Trophoblast cell (in vitro differentiated cells and primary cell): ENCODE measurements around the gene KIAA0232.
A peak's percentile ranks its signal among the peaks of the same experiment; 100 is the strongest.

ENCODE experiments used
- DNase-seq, 2 donors: peaks; one replicate each; pipeline ENCODE4 v3.0.0-alpha.2; 2016
- H2AFZ ChIP-seq: 2 replicates; pipeline ENCODE4 v1.6.1; 2013; ENCODE audit warnings: low read length, moderate library complexity, mild to moderate bottlenecking; ENCODE audit not compliant: insufficient read depth, poor library complexity
- H2AK5ac ChIP-seq: 2 replicates; pipeline ENCODE4 v1.6.1; 2013; ENCODE audit warnings: mild to moderate bottlenecking, low read length
- H2BK120ac ChIP-seq: 2 replicates; pipeline ENCODE4 v1.6.1; 2013; ENCODE audit warnings: low read length, mild to moderate bottlenecking, moderate library complexity; ENCODE audit not compliant: insufficient read depth, poor library complexity
- H2BK12ac ChIP-seq: 2 replicates; pipeline ENCODE4 v1.6.1; 2013; ENCODE audit warnings: mild to moderate bottlenecking, low read length, moderate library complexity
- H2BK5ac ChIP-seq: 2 replicates; pipeline ENCODE4 v1.6.1; 2013; ENCODE audit warnings: low read length, low read depth, moderate library complexity, mild to moderate bottlenecking; ENCODE audit not compliant: poor library complexity
- H3K14ac ChIP-seq: 2 replicates; pipeline ENCODE4 v1.6.1; 2013; ENCODE audit warnings: mild to moderate bottlenecking, low read length
- H3K18ac ChIP-seq: 2 replicates; pipeline ENCODE4 v1.6.1; 2013; ENCODE audit warnings: mild to moderate bottlenecking, low read length
- H3K23ac ChIP-seq: 2 replicates; pipeline ENCODE4 v1.6.1; 2013; ENCODE audit warnings: low read length
- H3K27ac ChIP-seq: 2 replicates; pipeline ENCODE4 v1.5.1; 2013; ENCODE audit warnings: low read depth, mild to moderate bottlenecking, inconsistent platforms, low read length, moderate library complexity
- H3K27me3 ChIP-seq: 2 replicates; pipeline ENCODE4 v1.6.1; 2013; ENCODE audit warnings: inconsistent platforms, mild to moderate bottlenecking, low read length, moderate library complexity; ENCODE audit not compliant: insufficient read depth
- H3K36me3 ChIP-seq, 2 experiments: 1 replicate in 1 of 2; 2 replicates in 1 of 2; pipeline ENCODE4 v1.6.1; 2013; ENCODE audit warnings: low read length in 2 of 2, mild to moderate bottlenecking in 2 of 2, moderate library complexity in 1 of 2; ENCODE audit not compliant: insufficient read depth in 2 of 2, control insufficient read depth in 1 of 2
- H3K4ac ChIP-seq: 2 replicates; pipeline ENCODE4 v1.6.1; 2013; ENCODE audit warnings: low read depth, mild to moderate bottlenecking, low read length, moderate library complexity
- H3K4me1 ChIP-seq, 2 experiments: 1 replicate in 1 of 2; 2 replicates in 1 of 2; pipeline ENCODE4 v1.6.1; 2013; ENCODE audit warnings: low read length in 2 of 2, mild to moderate bottlenecking in 2 of 2, moderate library complexity in 1 of 2; ENCODE audit not compliant: insufficient read depth in 2 of 2, control insufficient read depth in 1 of 2
- H3K4me2 ChIP-seq: 2 replicates; pipeline ENCODE4 v1.6.1; 2013; ENCODE audit warnings: inconsistent platforms, mild to moderate bottlenecking, low read length, moderate library complexity
- H3K4me3 ChIP-seq: 2 replicates; pipeline ENCODE4 v1.5.1; 2013; ENCODE audit warnings: mild to moderate bottlenecking, low read depth, low read length, inconsistent platforms
- H3K79me1 ChIP-seq: one replicate; pipeline ENCODE4 v1.6.1; 2013; ENCODE audit warnings: low read length
- H3K79me2 ChIP-seq: 2 replicates; pipeline ENCODE4 v1.6.1; 2013; ENCODE audit warnings: low read length, mild to moderate bottlenecking; ENCODE audit not compliant: control insufficient read depth, insufficient read depth, poor library complexity
- H3K9ac ChIP-seq: 2 replicates; pipeline ENCODE4 v1.6.1; 2013; ENCODE audit warnings: mild to moderate bottlenecking, low read length
- H3K9me3 ChIP-seq: 2 replicates; pipeline ENCODE4 v1.6.1; 2013; ENCODE audit warnings: low read depth, mild to moderate bottlenecking, control low read depth, inconsistent platforms, low read length; ENCODE audit not compliant: insufficient read depth
- H4K12ac ChIP-seq: 2 replicates; pipeline ENCODE4 v1.6.1; 2013; ENCODE audit warnings: low read depth, mild to moderate bottlenecking, low read length, moderate library complexity
- H4K8ac ChIP-seq: 2 replicates; pipeline ENCODE4 v1.6.1; 2013; ENCODE audit warnings: low read depth, mild to moderate bottlenecking, low read length, moderate library complexity
- H4K91ac ChIP-seq: one replicate; pipeline ENCODE4 v1.6.1; 2013; ENCODE audit warnings: low read depth, mild to moderate bottlenecking, low read length, moderate library complexity
- WGBS: extraction: QIAGEN DNeasy Blood & Tissue Kit; methylation state at CpG from one replicate; pipeline ENCODE4 v1.1.7; 2013; ENCODE audit warnings: missing lambda C conversion rate; ENCODE audit not compliant: insufficient read length, insufficient coverage; ENCODE audit errors: extremely low coverage; 5-methylcytosine and 5-hydroxymethylcytosine counted together

KIAA0232 gene

GRCh38 chr4:6747294-6748051 is 35.1 kb upstream of the KIAA0232 start:
- peaks cover 2% of the 10 kb centered on the region for H3K79me1 ChIP-seq
- H3K23ac ChIP-seq: no peak overlapping the region
- no peak overlapping the region for H3K18ac ChIP-seq
- H3K9ac ChIP-seq: no peak overlapping the region
- no peak overlapping the region for H2BK12ac ChIP-seq
- H3K4me2 ChIP-seq: no peak overlapping the region
- no peaks in the 10 kb centered on the region for H3K36me3 ChIP-seq
- H2AK5ac ChIP-seq: no peak overlapping the region
- no peak overlapping the region for H4K12ac ChIP-seq
- no peak for DNase-seq
- H3K27me3 ChIP-seq: no peaks in the 10 kb centered on the region
- H3K4ac ChIP-seq: no peak overlapping the region
- no peak overlapping the region for H2BK5ac ChIP-seq
- H3K4me1 ChIP-seq: peaks cover 0 to 15% of the 10 kb centered on the region in 2 experiments
- no CpG with 5 or more reads among the region's 11 CpGs for WGBS
- H3K79me2 ChIP-seq: no peaks in the 10 kb centered on the region
- H2BK120ac ChIP-seq: peak overlapping the region; percentile 18
- no peak overlapping the region for H2AFZ ChIP-seq
- no peak overlapping the region for H3K27ac ChIP-seq
- no peak overlapping the region for H3K14ac ChIP-seq
- no peak overlapping the region for H4K91ac ChIP-seq
- H3K4me3 ChIP-seq: no peak overlapping the region
- H4K8ac ChIP-seq: no peak overlapping the region
- no peaks in the 10 kb centered on the region for H3K9me3 ChIP-seq

GRCh38 chr4:6748286-6748685 is 34.2 kb upstream of the KIAA0232 start:
- no peak overlapping the region for H3K4me3 ChIP-seq
- no peak overlapping the region for H3K9ac ChIP-seq
- H4K12ac ChIP-seq: no peak overlapping the region
- H3K79me1 ChIP-seq: peaks cover 5% of the 10 kb centered on the region
- H3K79me2 ChIP-seq: no peaks in the 10 kb centered on the region
- no peak overlapping the region for H2BK5ac ChIP-seq
- no peaks in the 10 kb centered on the region for H3K27me3 ChIP-seq
- no peak for DNase-seq
- no peak overlapping the region for H3K27ac ChIP-seq
- H3K4ac ChIP-seq: no peak overlapping the region
- no peak overlapping the region for H2BK12ac ChIP-seq
- H2BK120ac ChIP-seq: no peak overlapping the region
- H3K9me3 ChIP-seq: no peaks in the 10 kb centered on the region
- H3K4me1 ChIP-seq: peaks cover 4 to 22% of the 10 kb centered on the region in 2 experiments
- no CpG with 5 or more reads among the region's 9 CpGs for WGBS
- no peak overlapping the region for H4K8ac ChIP-seq
- H3K14ac ChIP-seq: no peak overlapping the region
- no peak overlapping the region for H4K91ac ChIP-seq
- no peak overlapping the region for H3K23ac ChIP-seq
- no peaks in the 10 kb centered on the region for H3K36me3 ChIP-seq
- no peak overlapping the region for H2AFZ ChIP-seq
- H3K18ac ChIP-seq: no peak overlapping the region
- no peak overlapping the region for H3K4me2 ChIP-seq
- H2AK5ac ChIP-seq: no peak overlapping the region

- H3K18ac ChIP-seq: no peak overlapping the region
Measured at GRCh38 chr4:6749340-6750171, 33.0 kb upstream of the KIAA0232 start.

GRCh38 chr4:6750286-6751221 is 32.0 kb upstream of the KIAA0232 start:
- H2BK120ac ChIP-seq: peak overlapping the region; percentile 0
- H3K9ac ChIP-seq: no peak overlapping the region
- no peak overlapping the region for H3K4me2 ChIP-seq
- H4K12ac ChIP-seq: no peak overlapping the region
- no peaks in the 10 kb centered on the region for H3K36me3 ChIP-seq
- H3K23ac ChIP-seq: no peak overlapping the region
- H4K8ac ChIP-seq: no peak overlapping the region
- H3K4me3 ChIP-seq: no peak overlapping the region
- H3K4me1 ChIP-seq: peaks cover 4 to 25% of the 10 kb centered on the region in 2 experiments
- peak overlapping the region; percentile 8 for H2BK5ac ChIP-seq
- H4K91ac ChIP-seq: peak overlapping the region; percentile 4
- no CpG with 5 or more reads among the region's 23 CpGs for WGBS
- no peak overlapping the region for H3K27ac ChIP-seq
- no peak overlapping the region for H2BK12ac ChIP-seq
- no peak overlapping the region for H3K18ac ChIP-seq
- H3K79me1 ChIP-seq: peaks cover 5% of the 10 kb centered on the region
- H3K27me3 ChIP-seq: no peaks in the 10 kb centered on the region
- H3K4ac ChIP-seq: no peak overlapping the region
- H2AK5ac ChIP-seq: peak overlapping the region; percentile 15
- H2AFZ ChIP-seq: no peak overlapping the region
- no peaks in the 10 kb centered on the region for H3K9me3 ChIP-seq
- DNase-seq: peak; percentile 78 to 83
- H3K79me2 ChIP-seq: no peaks in the 10 kb centered on the region
- H3K14ac ChIP-seq: peak overlapping the region; percentile 23

More at GRCh38 chr4:6749340-6750171, 33.0 kb upstream of the KIAA0232 start:
- peak overlapping the region; percentile 3 for H2AK5ac ChIP-seq
- no peak overlapping the region for H3K23ac ChIP-seq
- no peaks in the 10 kb centered on the region for H3K27me3 ChIP-seq
- H3K27ac ChIP-seq: no peak overlapping the region
- no peak overlapping the region for H2BK12ac ChIP-seq
- H4K8ac ChIP-seq: no peak overlapping the region
- no CpG with 5 or more reads among the region's 25 CpGs for WGBS
- H2BK5ac ChIP-seq: no peak overlapping the region
- peak overlapping the region; percentile 2 for H3K4me3 ChIP-seq
- H2AFZ ChIP-seq: no peak overlapping the region
- H3K36me3 ChIP-seq: no peaks in the 10 kb centered on the region
- no peaks in the 10 kb centered on the region for H3K9me3 ChIP-seq
- no peak overlapping the region for H3K4ac ChIP-seq
- no peak overlapping the region for H2BK120ac ChIP-seq
- no peak overlapping the region for H4K12ac ChIP-seq
- H3K79me2 ChIP-seq: no peaks in the 10 kb centered on the region
- no peak overlapping the region for H3K9ac ChIP-seq
- peaks cover 4 to 23% of the 10 kb centered on the region in 2 experiments for H3K4me1 ChIP-seq
- H3K14ac ChIP-seq: peak overlapping the region; percentile 20
- H3K79me1 ChIP-seq: peaks cover 5% of the 10 kb centered on the region
- peak; percentile 76 to 80 for DNase-seq
- H4K91ac ChIP-seq: peak overlapping the region; percentile 20
- H3K4me2 ChIP-seq: no peak overlapping the region
